Fibroblast of lung (primary cell): ENCODE results near the gene TMEM52. TPM values are rescaled to one million over a fixed set of nuclear protein-coding genes. Genes with fewer than 3 reads are reported as not detected.
A peak's percentile ranks its signal among the peaks of the same experiment; 100 is the strongest.

Experiments used
- DNase-seq, 2 donors: peaks; one replicate each; pipeline versions ENCODE4 v3.0.0 to v3.0.0-alpha.2; 2010; ENCODE audit warnings: low read depth in 2 of 2
- H2AFZ ChIP-seq: 2 replicates; pipeline ENCODE4 v1.5.1; 2012; ENCODE audit warnings: low read length, control low read depth, inconsistent platforms
- H3K27ac ChIP-seq: 2 replicates; pipeline ENCODE4 v1.5.1; 2011; ENCODE audit warnings: low read length, control low read depth; ENCODE audit not compliant: insufficient read depth
- H3K27me3 ChIP-seq: 2 replicates; pipeline ENCODE4 v1.5.1; 2011; ENCODE audit warnings: mild to moderate bottlenecking, low read length; ENCODE audit not compliant: control insufficient read depth, insufficient read depth
- H3K36me3 ChIP-seq: 2 replicates; pipeline ENCODE4 v1.5.1; 2011; ENCODE audit warnings: low read length; ENCODE audit not compliant: control insufficient read depth, insufficient read depth
- H3K4me1 ChIP-seq: 2 replicates; pipeline ENCODE4 v1.5.1; 2011; ENCODE audit warnings: low read length; ENCODE audit not compliant: control insufficient read depth, insufficient read depth; ENCODE audit errors: extremely low read depth
- H3K4me2 ChIP-seq: 2 replicates; pipeline ENCODE4 v1.5.1; 2011; ENCODE audit warnings: low read length, control low read depth; ENCODE audit not compliant: insufficient read depth; ENCODE audit errors: extremely low read depth
- H3K4me3 ChIP-seq, 4 experiments: fragments of 200-600 bp in 1 of 4; sonication (generic) in 1 of 4; replicated peaks in 1 of 4; 2 replicates each; pipeline ENCODE4 v1.5.1; 2011 to 2016; ENCODE audit warnings: low read length in 4 of 4, low read depth in 3 of 4, mild to moderate bottlenecking in 3 of 4, control low read depth in 2 of 4, inconsistent platforms in 1 of 4, mixed read lengths in 1 of 4; ENCODE audit not compliant: insufficient read depth in 1 of 4; ENCODE audit errors: control extremely low read depth in 1 of 4
- H3K79me2 ChIP-seq: 2 replicates; pipeline ENCODE4 v1.5.1; 2012; ENCODE audit warnings: mild to moderate bottlenecking, low read length, inconsistent platforms; ENCODE audit not compliant: control insufficient read depth, insufficient read depth
- H3K9ac ChIP-seq: 2 replicates; pipeline ENCODE4 v1.5.1; 2011; ENCODE audit warnings: mild to moderate bottlenecking, low read length, control low read depth; ENCODE audit not compliant: insufficient read depth
- H3K9me3 ChIP-seq: 2 replicates; pipeline ENCODE4 v1.5.1; 2012; ENCODE audit warnings: low read depth, low read length; ENCODE audit not compliant: control insufficient read depth, insufficient read depth
- H4K20me1 ChIP-seq: 2 replicates; pipeline ENCODE4 v1.5.1; 2011; ENCODE audit warnings: low read length; ENCODE audit not compliant: control insufficient read depth, insufficient read depth; ENCODE audit errors: extremely low read depth
- CTCF ChIP-seq, 2 donors: IDR thresholded peaks in 1 of 2; conservative IDR thresholded peaks in 1 of 2; 1 replicate in 1 of 2; 2 replicates in 1 of 2; pipeline ENCODE4 v1.5.1; 2011 to 2012; ENCODE audit warnings: low read length in 2 of 2, control low read depth in 1 of 2, inconsistent platforms in 1 of 2, low read depth in 1 of 2, mild to moderate bottlenecking in 1 of 2
- EZH2 ChIP-seq: IDR thresholded peaks from 2 replicates; pipeline ENCODE4 v1.5.1; 2012; ENCODE audit warnings: low read length, control low read depth, mild to moderate bottlenecking; ENCODE audit errors: missing control alignments
- polyA plus RNA-seq, 2 donors: library from polyadenylated mRNA; depleted of rRNA in 1 of 2; stranded (reverse) in 1 of 2; unstranded in 1 of 2; fragments of >200 nt; gene quantifications; 2 replicates each; pipeline ENCODE4 v1.2.1, GENCODE V29; 2011 to 2012; ENCODE audit warnings: missing spikeins in 1 of 2
- total RNA-seq: library from RNA; depleted of rRNA; stranded (reverse); fragments of >200 nt; gene quantifications from 2 replicates; pipeline ENCODE4 v1.2.1, GENCODE V29; 2014

Gene TMEM52
- total and polyA plus RNA-seq, 2 donors (not counting 1 experiment from before 2014, with no cell fraction given), result 0.17 to 0.42 TPM

- H3K9ac ChIP-seq, result no peak overlapping the region
- no peaks in the 10 kb centered on the region for H3K9me3 ChIP-seq
- no peak for TF ChIP-seq CTCF (conservative IDR thresholded peaks at IDR 0.05 in 1 of 2, IDR thresholded peaks at IDR 0.05 in 1 of 2; ENCODE audit: low read depth in 1 of 2, low read length in 2 of 2)
- TF ChIP-seq EZH2, result no peak
- no peaks in the 10 kb centered on the region for H3K36me3 ChIP-seq
- peaks cover 2% of the 10 kb centered on the region for H3K4me1 ChIP-seq
- no peaks in the 10 kb centered on the region for H3K79me2 ChIP-seq
- no peak for DNase-seq
- no peaks in the 10 kb centered on the region for H3K27me3 ChIP-seq
- peak overlapping the region; percentile 64 for H3K4me2 ChIP-seq
- no peaks in the 10 kb centered on the region for H4K20me1 ChIP-seq
- peak overlapping the region; percentile 23 to 58 (median 44) for H3K4me3 ChIP-seq
- H2AFZ ChIP-seq, result no peak overlapping the region
- no peak overlapping the region for H3K27ac ChIP-seq
These were observed 9.0 kb downstream of the TMEM52 start for GRCh38 chr1:1910033-1910465.

- peak overlapping the region; percentile 78 for H2AFZ ChIP-seq
- no peaks in the 10 kb centered on the region for H3K79me2 ChIP-seq
- peak overlapping the region; percentile 47 to 70 (median 68) for H3K4me3 ChIP-seq
- H3K36me3 ChIP-seq, result no peaks in the 10 kb centered on the region
- peak overlapping the region; percentile 84 for H3K9ac ChIP-seq
- peak in 1 of 2 donors; percentile 8 for DNase-seq
- H3K9me3 ChIP-seq, result no peaks in the 10 kb centered on the region
- H3K4me1 ChIP-seq, result peaks cover 2% of the 10 kb centered on the region
- peak overlapping the region; percentile 93 for H3K4me2 ChIP-seq
- peak overlapping the region; percentile 78 for H3K27ac ChIP-seq
- no peaks in the 10 kb centered on the region for H4K20me1 ChIP-seq
- H3K27me3 ChIP-seq, result no peaks in the 10 kb centered on the region
- TF ChIP-seq CTCF (conservative IDR thresholded peaks at IDR 0.05 in 1 of 2, IDR thresholded peaks at IDR 0.05 in 1 of 2; ENCODE audit: low read depth in 1 of 2, low read length in 2 of 2) (no peak), EZH2 (no peak)
These were observed 10.6 kb downstream of the TMEM52 start for GRCh38 chr1:1908506-1908791.

- TF ChIP-seq EZH2 (no peak), CTCF (conservative IDR thresholded peaks at IDR 0.05 in 1 of 2, IDR thresholded peaks at IDR 0.05 in 1 of 2; ENCODE audit: low read depth in 1 of 2, low read length in 2 of 2) (no peak)
- Histone ChIP-seq H2AFZ (no peak overlapping the region), H3K27me3 (no peaks in the 10 kb centered on the region)
These were observed 11.9 kb downstream of the TMEM52 start for GRCh38 chr1:1907098-1907736.

More at GRCh38 chr1:1907098-1907736, 11.9 kb downstream of the TMEM52 start:
- Histone ChIP-seq H3K9ac (no peak overlapping the region), H4K20me1 (no peaks in the 10 kb centered on the region), H3K36me3 (no peaks in the 10 kb centered on the region), H3K27ac (no peak overlapping the region), H3K4me2 (no peak overlapping the region), H3K4me3 (no peak overlapping the region), H3K9me3 (no peaks in the 10 kb centered on the region), H3K4me1 (peaks cover 2% of the 10 kb centered on the region), H3K79me2 (no peaks in the 10 kb centered on the region)
- DNase-seq, result peak in 1 of 2 donors; percentile 42
